ENCODE measurements around the gene CNIH1.
A peak's percentile ranks its signal among the peaks of the same experiment; 100 is the strongest.

CNIH1 gene

GRCh38 chr14:54440873-54441868 is at the start of gene CNIH1:
CNIH1 (minus strand) TSS chr14:54441374; CDS start chr14:54441327, 47 bp downstream.
- DNase-seq: peak; percentile 80

DNA sequence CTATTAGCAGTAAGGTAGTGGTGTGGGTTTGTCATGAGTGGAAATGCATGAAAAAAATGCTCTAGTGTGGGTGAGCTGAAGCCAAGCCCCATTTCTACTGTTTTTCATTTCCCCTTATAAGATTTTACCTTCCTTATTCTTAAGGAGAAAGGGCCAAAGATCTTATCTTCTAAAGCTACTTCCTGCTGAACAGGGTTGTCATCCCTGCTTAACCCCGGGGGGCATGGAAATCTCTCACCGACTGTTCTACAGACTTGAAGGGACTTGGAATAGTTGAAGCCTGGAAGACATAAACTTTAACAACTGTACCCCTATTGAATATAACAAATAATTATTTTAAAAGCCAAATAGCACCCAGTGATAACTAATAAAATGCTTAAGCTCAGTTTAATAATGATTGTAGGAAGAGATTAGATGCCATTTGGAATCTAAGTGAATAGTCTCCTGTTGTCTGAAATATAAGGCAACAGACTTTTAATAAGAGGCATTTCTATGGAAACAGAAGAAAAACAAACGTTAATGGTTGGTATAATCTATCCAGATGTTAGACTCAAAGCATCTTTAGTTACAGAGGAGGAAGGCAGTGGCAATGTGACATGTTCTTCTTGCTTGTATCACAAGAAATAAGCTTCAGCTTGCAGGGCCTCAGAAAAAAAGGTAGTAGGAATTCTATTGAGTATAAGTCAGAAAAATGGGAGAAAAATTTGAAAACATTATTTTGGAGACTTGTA is 49.4 kb upstream of the CNIH1 start:
- DNase-seq: no peak

DNA sequence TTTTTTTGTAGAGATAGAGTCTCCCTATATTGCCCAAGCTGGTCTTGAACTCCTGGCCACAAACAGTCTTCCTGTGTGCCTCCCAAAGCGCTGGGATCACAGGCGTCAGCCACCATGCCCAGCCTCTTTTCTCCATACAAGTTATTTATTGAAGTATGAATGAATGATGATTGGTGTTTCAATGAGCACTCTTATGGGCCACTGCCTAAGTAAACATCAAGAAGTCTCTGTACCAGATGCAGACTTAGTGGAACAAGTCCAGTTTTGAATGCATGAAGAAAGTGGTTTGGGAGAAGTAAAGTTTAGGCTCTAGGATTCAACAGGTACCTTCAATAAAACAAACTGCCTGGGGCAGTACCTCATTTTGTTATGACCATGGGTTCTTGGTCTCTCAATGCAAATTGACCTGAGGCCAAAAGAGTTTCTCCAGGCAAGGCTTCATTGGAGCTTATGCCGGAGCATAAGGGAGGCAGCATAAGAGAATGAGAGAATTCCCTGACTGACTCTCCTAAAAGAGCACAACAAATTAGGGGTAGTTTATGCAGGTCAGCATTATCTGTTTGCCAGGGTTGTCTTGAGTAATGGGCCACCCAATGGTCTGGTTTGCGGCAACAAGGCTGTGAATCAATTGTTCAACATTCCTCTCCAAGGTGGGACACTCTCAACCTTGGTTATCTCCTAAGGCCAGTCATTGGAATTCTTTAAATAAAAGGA is 48.7 kb upstream of the CNIH1 start:
- no peak for DNase-seq

DNA sequence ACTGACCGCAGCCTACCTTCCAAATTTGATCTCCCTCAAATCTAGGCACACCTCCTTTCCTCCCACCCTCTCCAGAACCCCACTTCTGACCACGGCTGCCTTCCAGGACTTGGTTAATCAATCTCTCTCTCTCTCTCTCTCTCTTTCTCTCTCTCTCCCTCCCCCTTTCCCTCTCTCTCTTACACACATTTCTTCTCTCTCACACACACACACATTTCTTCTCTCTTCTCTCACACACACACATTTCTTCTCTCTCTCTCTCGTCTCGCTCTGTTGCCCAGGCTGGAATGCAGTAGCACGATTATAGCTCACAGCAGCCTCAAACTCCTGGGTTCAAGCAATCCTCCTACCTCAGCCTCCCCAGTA is 48.1 kb upstream of the CNIH1 start:
- DNase-seq: no peak

DNA sequence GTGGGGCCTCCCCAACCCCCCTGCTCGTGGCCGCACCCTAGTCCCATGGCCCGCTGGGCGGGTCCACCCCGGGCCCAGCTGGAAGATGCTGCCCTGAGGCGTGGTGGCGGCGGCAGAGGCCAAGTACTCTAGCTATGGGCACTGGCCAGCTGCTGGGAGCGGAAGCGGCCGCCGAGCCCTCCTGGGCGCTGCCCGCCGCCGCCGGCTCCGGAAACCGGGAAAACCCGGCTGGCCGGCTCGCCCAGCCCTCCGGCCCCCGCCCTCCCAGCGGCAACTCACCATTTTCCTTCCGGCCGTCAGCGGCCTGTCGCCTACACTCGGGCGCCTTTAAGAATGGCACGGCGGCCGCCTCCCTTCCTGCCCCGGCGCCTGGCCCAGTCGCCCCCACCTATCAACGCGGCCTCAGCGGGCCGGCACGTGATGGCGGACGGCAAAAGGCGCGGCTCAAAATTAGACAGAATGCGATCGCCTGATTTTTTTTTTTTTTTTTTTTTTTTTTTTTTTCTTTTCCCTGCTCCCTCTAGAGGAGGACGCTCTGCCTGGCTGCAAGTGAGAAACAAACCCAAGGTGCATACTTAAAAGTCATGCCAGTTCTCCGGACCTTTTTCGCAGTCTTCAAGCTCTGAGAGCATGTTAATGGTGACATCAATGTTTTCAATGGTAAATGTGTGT is 47.6 kb upstream of the CNIH1 start, which contains the start of gene GMFB:
Gene GMFB, minus strand, starts transcription at position 335 of the 672 bp plus-strand sequence. Its CDS starts 53 bp downstream, at position 282.
- DNase-seq: peak; percentile 73

DNA sequence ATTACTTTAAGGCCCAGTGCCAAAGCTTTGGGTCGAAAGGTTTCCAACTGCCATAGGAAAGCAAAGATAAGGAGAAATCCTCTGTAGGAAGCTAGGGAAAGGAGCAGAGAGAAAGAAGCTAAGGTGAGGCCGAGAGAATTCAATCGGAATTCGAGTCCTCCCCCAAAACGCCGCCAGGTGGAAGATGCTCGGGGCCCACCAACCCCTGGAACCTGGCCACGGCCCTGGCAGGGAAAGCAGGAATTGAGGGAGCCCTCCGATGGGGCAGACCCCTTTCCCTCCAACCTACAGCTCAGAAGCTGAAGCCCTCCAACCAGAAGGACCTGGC is 47.1 kb upstream of the CNIH1 start:
- no peak for DNase-seq

DNA sequence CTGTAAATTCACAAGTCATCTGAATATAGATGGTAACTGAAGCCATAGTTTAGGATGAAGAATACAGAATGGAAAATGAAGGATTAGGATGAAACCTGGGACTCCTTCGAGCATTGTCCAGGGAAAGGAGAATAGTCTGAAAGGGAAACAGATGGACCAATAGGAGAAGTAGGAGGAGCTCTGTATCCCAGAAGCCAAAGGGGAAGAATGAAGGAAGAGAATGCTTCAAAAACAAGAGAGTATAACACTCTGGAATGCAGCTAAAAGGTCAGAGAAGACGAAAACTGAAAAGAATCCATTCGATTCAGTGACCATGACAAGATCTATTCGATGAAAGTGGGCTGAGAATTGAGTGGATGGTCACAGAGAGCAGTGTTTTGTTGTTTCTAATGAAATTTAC is 46.6 kb upstream of the CNIH1 start:
- peak; percentile 5 for DNase-seq

DNA sequence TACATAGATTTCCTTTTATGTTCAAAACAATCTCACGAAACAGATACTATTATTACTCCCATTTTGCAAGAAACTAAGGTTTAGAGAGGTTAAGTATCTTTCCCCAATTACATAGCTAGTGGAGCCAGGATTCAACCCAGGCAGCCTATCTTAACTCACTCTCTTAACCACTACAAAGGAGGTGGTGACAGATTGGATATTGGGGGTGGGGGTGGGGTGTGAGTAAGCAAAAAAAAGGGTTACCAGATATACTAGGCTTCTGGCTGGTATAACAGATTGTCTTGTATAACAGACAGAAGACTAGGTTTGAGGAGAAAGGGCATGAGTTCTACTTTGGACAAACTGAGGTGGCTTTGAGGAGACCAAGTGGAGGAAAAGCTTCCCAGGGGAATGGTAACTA is 45.5 kb upstream of the CNIH1 start:
- no peak for DNase-seq

DNA sequence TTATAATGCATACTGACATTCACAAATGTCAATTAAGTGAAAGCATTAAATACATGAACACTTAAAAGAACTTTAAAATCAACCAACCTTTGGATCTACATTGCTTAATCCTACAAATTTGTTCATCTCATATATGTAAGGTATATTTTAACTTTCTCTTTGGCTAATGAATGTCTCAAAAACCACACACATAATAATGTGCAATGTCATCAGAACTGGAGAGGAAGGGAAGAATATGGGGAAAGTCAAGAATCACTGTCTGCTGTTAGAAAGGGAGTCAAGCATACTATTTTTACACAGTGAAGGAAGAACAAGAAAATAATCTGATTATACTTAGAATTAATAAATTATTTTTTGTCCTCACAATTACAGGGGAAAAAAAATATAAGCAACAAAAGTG is 42.7 kb upstream of the CNIH1 start:
- no peak for DNase-seq

DNA sequence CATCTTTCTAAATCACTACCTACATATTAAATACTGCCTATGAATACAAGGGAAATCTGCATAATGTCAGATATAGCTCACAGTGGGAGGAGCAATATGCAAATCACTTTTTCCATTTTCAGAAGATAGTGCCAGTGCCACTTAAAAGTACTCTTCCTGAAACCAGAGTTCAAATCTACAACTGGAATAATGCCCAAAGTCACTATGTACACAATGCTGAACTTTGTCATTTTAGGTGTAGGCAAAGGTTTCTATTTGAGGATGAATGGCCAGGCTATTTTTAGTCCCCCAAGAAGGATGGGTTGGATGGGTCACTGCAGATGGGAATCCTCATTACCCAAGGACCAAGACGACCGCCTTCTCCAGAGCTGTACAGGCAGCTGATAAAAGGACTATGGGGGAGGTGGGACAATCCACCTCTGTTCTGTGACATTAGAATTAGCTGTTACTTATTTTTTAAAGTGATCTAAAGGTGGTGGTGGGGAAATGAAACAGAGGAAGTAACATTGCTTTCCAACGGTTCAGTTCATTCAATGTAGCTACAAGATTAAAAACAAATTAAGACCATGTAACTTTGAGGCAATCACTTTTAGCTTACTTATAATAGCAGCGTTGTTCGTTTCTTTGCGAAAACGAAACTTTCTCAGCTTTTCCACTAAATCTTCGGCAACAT is 42.0 kb upstream of the CNIH1 start:
- no peak for DNase-seq

DNA sequence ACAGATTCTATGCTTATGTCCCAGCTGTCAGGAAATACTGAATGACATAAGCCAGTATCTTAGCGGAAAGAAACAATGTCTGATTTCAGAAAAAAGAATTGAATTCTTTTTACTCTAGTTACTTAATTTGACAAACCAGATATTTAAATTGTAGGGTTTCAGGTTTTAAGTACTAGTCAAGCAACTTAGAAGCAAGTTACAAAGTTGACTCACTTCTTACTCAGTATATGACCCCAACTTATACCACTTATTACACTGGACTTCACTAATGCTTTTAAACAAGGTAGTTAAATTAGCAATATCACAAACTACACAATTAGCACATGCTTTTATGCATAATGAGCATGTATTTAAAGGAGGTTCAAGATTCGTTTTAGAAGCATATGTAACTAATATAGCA is 40.5 kb upstream of the CNIH1 start:
- no peak for DNase-seq

DNA sequence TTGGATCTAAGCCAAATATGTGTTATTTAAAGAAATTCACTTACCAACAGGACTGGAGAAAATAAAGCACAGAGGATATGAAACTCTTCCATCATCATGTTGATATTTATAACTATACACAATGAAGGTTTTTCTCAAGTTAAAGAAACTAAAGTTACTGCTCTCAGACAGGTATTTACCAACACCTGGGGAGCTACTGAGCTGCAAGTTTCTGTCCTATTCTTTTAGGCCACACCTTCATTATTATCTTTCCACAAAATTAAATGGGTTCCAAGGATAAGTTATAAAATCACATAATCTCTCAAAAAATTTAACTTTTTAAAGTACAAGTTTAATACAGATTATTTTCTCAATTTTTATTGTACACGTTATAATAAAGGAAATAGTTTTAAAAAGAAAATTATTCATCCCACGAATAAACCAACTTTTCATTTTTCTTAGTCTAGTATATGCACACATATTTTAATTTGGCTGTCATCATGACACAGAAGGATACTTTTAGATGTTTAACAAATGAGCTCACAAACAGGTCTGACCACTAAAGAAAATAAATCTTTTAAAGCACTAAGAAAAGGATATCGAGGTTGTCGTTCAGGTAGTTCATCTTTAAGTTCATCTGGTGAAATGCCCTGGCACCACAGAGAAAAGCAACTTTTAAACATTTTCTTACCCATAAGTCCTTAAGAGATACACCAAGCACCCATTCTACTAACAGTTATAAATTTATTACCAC is 39.8 kb upstream of the CNIH1 start:
- DNase-seq: no peak

DNA sequence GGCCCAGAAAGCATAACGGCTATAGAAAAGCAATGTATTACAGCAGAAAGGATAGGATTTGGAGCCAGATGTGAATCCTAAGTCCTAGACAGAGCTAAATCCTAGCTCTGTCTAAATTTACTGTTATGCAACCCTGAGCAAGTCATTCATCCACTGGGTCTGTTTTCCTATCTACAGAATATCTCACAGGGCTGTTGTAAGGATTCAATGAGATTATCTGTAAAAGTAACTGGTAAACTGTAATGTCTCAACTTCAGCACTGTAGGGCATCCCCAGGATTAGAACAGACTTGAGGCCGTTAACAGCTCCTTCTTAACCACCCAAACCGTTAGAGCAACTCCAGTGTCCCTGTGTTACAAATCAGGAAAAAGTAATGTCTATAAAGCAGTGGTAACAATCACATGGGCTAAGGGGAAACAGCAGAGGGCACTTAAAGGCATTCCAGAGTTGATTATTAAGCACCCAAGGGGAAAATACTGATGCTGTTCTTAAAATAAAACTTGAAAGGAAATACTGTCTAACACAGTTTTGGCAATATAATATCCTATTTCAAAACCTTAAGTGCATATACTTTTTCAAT is 37.6 kb upstream of the CNIH1 start:
- DNase-seq: no peak

DNA sequence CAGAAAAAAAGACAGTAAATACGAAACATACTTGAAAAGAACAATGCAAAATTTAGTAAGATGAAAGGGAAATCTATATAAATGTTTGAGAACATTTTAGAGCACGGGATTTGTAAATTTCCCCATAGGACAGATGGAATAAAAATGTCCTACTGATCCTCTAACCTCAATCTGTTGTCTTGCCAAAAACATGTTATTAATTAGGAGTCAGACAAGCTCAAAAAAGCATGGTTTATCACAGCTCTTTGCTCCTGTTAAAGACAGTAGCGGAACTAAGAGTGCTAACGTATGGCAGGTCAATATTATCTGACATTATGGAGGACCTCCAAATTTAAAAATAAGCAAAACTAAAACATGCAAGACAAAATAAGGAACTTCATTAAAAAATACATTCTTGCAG is 34.7 kb upstream of the CNIH1 start:
- DNase-seq: no peak

- DNase-seq: no peak
Observed at GRCh38 chr14:54475187-54475899, 34.2 kb upstream of the CNIH1 start.

DNA sequence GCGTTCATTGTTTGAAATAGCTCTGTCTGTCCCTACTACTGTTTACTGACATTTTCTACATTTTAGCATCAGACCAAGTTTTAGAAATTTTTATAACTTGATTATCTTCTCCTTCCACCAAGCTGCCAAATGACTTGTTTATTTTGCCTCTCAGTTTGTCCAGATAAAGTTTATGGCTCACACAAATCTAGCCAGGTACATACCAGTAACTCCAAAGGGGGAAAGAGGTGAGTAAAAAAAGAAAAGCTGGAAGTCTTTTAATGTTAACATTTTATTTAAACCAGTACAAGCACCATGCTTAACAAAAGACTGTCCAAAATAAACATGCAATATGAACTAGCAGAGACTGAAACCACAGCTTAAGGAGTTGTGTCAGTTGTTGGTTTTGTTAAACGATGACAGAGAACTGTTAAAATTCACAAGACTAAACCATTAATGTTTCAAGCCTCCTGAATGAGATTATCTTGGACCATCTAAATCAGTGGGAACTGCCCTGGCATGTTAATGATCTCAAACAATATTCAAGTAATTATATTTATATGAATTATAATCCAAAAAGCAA is 33.1 kb upstream of the CNIH1 start:
- DNase-seq: no peak

- DNase-seq: no peak
Observed at GRCh38 chr14:54472315-54472714, 31.1 kb upstream of the CNIH1 start.

DNA sequence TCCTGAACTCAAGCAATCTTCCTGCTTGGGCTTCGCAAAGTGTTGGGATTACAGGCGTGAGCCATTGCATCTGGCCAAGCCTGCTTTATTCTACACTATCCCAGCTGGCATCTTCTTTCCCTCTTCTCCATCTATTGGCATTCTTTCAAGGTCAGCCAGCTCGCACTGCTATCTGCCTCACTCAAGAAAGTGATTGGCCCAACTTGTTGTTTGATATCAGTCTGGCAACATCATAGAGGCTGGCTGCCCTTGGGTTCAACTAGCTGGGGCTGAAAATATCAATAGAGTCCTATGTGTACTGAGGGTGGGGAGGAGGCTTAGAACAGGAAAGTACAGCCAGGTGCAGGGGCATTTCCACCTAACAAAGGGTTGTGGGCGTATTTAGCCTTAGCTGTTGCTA is 30.5 kb upstream of the CNIH1 start:
- DNase-seq: no peak

DNA sequence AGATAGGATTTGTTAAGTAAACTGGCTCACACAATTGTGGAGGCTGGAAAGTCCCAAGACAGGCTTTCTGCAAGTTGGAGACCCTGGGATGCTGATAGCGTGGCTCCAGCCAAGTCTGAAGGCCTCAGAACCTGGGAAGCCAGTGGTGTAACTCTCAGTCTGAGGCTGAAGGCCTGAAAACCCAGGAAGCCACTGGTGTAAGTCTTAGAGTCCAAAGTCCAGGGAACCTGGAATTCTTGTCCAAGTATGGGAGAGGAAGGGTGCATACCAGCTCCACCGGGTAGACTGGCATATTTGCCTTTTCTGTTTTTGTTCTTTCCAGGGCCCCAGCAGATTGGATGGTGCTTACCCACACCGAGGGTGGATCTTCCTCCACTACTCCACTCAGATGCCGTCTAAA is 29.5 kb upstream of the CNIH1 start:
- no peak for DNase-seq

GRCh38 chr14:54467280-54467679 is 26.1 kb upstream of the CNIH1 start:
- DNase-seq: no peak

Data from NCI-H1694 (cell line).